HG03064 (cell line): ENCODE data around the gene PLEKHA8.

Experiments used
- ATAC-seq: cut with Tn5 transposase; IDR thresholded peaks from one replicate; pipeline ENCODE4 v1.9.1; 2021; ENCODE audit warnings: low read depth; ENCODE audit not compliant: unreplicated experiment

PLEKHA8 gene, protein sequence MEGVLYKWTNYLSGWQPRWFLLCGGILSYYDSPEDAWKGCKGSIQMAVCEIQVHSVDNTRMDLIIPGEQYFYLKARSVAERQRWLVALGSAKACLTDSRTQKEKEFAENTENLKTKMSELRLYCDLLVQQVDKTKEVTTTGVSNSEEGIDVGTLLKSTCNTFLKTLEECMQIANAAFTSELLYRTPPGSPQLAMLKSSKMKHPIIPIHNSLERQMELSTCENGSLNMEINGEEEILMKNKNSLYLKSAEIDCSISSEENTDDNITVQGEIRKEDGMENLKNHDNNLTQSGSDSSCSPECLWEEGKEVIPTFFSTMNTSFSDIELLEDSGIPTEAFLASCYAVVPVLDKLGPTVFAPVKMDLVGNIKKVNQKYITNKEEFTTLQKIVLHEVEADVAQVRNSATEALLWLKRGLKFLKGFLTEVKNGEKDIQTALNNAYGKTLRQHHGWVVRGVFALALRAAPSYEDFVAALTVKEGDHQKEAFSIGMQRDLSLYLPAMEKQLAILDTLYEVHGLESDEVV

DNA sequence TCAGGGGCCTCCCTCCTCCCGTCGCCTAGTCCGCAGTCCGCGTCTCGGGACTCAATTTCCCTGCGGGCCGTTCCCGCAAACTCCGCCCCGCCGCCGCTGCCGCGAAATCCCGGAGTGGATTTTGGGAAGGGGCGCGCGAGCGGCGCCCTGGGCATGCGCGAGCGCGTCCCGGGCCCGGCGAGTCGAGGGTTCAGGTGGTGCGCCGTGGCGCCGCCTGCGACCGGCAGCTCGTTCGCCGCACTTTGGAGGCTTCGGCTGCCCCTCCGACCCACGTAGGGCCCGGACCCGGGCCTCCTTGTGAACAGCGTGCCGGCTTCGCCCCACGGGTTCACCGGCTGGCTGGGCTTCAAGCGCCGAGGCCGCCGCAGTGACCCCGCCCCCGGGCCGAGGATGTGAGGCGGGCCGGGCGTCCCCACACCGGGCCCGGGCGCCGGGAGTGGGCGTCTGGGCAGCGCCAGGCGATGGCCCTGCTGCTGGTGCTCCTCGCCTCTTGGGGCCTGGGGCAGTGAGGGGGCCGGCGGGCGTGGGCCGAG, at the start of gene PLEKHA8:
TSS of gene PLEKHA8 (plus strand) at position 197 of the 533 bp plus-strand sequence. CDS start 351 bp downstream, outside the sequence.
- ATAC-seq = peak; percentile 48

DNA sequence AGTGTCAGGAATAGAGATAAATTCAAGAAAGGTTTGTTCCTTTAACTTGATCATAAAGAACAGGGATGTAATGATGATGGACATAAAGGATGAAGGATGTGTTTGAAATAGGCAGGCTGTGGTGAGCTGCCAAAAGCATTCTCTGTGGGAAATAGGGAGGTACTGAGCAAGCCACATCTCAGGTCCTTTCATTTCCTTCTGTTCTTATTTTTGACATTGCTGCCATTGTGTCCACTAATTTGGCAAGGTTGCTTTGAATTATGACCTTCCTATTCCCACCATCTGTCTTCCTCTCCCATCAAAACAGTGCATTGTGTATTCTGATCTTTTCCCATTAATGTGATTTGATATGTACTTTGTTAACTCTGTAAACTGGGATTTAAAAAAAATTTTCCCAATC, 48.1 kb upstream of the PLEKHA8 start:
- ATAC-seq = no peak

DNA sequence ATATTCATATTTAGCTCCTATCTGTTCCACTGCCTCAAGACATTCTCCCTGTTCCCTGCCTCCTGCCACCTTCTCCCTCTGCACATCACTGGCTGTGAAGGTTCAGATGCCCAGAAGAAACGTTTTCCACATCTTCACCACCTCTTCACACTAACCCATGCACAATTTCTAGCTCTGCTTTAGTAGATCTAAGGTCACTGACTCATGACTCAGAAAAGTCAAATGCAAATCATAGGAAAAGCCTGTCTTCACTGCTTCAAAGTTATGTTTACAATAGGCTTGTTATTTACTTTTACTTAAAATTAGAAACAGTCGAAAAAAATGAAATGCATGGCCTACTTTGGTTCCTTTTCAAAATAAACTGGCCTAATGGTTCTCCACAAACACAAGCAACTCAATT, 41.1 kb upstream of the PLEKHA8 start:
- ATAC-seq = no peak

DNA sequence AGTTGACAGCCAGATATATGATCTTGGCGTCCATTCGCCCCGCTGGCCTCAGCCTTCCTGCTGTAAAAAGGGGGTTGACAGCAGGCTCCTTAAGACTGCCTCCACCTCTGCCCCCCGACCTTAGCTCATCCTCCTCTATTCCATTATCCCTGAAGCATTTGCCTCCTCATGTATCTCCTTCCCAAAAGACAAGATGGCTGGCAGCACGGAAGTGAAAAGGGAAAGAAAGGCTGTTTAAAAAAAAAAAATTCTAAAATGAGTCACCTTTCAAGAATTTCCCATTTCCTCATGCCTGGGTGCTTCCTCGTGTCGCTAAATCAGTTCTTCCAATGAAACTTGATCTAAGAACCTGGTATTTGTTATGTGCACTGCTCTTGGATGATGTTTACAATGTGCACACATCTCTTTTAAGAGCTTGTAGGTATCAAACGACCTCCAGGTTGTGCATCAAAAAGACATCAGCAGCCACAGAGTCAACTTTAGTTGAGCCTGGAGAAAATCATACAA, 40.3 kb upstream of the PLEKHA8 start:
- no peak for ATAC-seq

DNA sequence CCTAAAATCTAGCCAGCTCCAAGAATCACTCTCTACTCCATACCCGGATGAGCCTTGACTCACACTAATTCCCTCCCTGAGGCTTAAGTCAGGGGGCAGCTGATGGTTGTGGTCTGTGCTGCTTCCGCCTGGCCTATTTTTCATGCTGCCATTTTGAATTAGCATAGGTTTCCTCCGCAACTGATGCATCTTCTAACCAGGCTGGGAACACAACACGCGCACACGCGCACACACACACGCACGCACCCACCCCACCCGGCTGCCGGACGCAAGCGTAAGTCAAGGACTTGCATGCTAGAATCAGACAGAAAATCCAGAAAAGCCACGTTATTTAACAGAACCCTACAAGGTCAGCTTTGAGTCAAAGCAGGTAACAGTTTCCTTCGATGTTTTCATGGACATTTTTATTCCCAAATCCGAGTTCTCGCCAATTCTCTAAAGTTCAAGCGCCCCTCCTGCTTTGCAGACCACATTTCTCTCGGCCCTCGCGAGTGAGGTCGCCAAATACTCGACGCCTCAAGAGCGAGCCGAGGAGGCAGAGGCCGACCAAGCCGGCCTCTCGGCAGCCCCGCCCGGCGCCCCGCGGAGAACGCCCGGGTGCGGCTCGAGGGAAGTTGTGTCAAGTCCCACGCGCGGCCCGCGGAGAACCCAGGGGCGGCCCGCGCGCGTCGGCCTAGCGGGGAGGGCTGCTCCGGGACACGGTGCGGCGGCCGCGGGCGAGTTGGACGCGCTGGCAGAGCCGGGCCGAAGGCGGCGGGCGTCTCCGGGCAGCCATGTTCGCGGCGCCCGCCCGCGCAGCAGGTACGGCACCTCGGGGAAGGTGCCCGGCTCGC, 39.6 kb upstream of the PLEKHA8 start:
- ATAC-seq = peak; percentile 21

DNA sequence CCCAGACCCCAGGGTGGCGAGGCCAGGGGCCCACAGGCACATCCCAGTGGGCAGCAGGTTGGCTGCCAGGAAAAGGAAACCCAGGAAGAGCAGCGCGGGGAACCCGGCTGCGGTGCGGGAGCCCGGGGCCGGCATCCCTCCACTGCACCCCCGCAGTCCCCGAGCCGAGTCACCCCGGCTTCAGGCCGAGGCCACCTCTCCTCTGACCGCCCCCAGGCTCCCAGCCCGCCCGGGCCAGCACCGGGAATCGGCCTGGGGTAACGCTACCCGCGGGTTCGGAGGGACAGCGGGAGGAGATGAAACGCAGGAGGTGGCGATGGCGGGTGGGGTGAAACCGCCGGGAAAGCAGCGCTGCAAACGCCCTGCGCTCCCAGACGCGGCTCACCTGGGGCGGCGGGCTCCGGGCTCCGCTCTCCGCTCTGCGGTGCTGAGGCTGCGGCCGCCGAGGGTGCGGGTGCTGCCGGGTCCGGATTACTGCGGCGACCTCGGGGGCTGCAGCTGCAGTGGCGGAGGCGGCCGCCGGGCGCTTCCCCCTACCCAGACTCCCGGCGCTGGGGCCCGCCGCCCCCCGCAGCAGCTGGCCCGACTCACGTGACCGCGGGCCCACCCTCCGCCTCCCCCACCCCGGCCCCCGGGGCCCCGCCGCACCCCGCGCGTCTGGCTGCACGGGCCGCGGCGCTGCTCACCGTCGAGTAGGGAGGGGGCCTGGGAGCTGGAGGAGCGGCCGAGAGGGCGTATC, 38.8 kb upstream of the PLEKHA8 start, which contains the start of gene SCRN1:
TSS of gene SCRN1 (minus strand) at position 545 of the 739 bp plus-strand sequence. CDS start 20,734 bp downstream, outside the sequence.
- ATAC-seq = peak; percentile 41

DNA sequence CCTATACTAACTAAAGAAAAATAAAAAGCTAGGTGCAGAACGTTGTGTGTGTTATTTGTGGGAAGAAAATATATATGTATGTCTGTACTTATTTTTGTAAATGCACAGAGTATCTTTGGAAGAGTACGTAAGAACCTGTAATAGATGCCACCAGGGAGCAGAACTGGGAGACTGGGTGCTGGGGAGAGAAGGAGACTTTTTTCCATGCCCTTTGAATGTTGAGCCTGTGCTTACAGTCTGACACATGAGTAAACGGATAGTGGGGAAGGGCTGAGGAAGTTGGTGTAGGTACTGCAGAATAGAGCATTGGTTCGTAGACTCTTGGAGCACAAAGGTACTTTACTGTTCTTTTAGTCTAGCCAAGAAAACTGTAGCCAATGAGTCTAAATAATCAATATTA, 37.3 kb upstream of the PLEKHA8 start:
- ATAC-seq = no peak

DNA sequence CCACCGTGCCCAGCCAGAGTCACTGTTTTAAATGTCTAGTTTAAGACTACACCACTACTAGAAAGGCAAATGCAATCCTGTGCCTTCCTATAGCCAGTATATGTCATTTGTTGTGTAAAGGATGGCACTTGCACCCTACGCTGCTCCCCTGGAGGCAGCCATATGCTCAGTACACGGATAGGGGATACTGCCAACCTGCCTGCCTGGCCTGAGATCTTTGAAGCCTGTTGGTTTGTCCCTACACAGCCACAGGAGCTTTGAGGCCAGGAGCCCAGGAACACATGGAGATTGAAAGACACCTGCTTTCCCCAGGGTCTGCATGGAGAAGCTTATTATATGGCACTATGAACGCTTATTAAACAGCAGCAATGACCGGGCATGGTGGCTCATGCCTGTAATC, 36.3 kb upstream of the PLEKHA8 start:
- no peak for ATAC-seq

DNA sequence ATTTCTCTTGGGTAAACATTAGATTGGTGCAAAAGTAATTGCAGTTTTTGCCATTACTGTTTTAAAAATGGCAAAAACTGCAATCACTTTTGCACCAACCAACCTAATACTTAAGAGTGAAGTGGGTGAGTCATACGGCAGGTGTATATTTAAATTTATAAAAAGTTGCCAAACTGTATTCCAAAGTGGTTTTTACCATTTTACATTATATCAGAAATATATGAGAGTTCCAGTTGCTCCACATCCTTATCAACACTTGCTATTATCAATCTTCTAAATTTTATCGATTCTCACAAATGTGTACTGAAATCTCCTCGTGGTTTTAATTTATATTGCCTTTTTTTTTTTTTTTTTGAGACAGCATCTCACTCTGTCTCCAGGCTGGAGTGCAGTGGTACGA, 35.1 kb upstream of the PLEKHA8 start:
- ATAC-seq = no peak

DNA sequence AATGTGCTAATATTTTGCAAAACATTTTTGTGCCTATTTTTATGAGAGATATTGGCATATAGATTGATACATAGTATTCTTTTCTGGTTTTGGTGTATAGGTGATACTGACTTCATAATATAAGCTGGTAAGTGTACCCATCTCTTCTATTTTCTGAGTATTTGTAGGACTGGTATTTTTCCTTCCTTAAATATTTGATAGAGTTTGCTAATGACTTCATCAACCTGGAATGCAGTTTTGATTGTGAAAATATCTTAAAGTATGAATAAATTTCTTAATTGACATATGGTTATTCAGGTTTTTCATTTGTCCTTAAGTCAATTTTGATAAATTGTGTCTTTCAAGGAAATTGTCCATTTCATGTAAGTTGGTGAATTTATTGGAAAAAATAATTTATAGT, 32.6 kb upstream of the PLEKHA8 start:
- ATAC-seq = no peak

DNA sequence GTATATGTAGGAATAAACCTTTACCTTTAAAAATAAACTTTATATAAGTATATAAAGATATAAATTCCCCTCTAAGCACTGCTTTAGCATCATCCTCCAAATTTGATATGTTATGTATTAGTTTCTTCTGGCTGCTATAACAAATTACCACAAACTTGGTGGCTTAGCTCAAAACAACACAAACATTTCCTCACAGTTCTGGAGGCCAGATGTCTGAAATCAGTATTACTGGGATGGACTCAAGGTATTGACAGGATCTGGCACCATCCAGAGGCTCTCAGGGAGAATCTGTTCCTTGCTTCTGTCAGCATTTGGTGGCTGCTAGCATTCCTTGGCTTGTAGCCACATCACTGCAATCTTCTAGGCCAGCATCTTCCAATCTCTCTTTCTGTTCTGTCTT, 31.9 kb upstream of the PLEKHA8 start:
- ATAC-seq = no peak

DNA sequence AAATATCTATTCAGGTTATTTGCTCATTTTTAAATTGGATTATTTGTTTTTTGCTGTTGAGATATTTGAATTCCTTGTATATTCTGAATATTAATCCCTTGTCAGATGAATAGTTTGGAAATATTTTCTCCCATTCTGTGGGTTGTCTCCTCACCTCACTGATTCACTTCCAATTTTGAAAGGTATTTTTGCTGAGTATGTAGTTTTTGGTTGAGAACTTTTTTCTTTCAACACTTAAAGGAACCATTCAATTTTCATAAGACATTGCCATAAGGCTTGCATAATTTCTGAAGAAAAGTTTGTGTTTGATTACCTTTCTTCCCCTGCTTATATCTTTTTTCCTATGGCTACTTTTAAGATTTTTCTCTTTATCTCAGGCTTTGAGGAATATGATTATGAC, 29.7 kb upstream of the PLEKHA8 start:
- no peak for ATAC-seq

DNA sequence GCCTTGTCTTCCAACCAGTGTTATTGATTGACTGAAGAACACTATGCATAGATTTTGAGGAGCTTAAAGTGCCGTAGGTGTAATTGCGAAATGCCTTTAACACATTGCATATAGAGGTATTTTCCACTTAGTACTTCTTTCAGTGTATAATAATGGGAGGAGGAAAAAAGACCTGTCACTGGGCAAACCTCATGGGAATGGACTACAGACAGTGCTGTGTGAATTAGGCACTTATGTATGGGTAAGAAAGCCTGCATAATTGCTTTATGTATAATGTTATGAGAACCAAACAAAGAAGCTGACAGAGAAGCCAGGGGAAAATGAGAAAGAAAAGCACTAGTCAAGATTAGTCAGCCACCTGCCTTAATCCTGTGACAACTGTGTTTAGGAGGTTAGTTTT, 26.2 kb upstream of the PLEKHA8 start:
- ATAC-seq = no peak

DNA sequence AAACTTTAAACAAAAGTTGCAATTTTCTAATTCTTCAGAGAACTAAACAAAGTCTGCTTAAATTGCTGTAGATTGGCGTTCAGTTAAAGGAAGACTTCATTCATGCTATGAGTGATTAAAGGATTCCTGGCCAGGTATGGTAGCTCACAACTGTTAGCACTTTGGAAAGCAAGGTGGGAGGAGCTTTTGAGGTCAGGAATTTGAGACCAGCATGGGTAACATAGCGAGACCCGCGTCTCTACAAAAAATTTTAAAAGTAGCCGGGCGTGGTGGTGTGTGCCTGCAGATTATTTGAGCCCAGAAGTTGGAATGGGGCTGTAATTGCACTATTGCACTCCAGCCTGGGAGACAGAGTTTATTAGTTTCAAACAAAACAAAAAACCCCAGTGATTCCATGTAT, 25.1 kb upstream of the PLEKHA8 start:
- ATAC-seq = no peak

DNA sequence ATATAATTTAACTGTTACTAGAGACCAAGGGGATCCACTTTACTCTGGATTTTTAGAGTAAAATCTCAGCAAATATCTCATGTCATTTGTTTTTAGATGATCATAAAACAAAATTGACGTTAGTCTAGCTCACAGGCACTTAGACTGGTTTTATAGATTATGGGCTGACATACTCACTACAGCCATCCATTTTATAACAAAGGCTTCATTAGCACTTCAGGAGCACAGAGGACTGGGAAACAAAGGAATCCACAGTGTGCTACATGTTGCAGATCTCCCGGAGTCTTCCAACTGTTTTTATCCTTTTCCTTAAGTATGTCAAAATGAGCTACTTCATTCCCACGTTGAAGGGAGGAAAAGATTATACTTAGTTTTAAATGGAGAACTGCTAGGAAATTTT, 22.7 kb upstream of the PLEKHA8 start:
- no peak for ATAC-seq

DNA sequence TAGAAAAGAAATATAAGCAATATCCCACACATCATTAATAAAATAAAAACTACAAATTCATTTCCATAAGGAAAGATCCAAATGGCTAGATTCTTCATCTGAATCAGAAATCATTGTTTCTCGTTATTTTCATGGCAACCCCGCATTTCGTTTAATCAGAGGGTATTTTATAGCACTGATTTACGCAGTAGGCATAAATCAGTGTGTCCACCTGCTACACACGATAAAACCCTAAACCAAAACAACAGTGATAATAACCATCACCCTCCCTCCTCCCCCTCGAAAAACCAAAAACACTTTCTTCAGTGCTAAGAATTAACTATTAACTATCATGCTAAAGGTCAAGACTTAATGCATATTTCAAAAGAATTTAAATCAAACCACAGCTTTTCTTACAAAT, 18.2 kb upstream of the PLEKHA8 start:
- no peak for ATAC-seq

DNA sequence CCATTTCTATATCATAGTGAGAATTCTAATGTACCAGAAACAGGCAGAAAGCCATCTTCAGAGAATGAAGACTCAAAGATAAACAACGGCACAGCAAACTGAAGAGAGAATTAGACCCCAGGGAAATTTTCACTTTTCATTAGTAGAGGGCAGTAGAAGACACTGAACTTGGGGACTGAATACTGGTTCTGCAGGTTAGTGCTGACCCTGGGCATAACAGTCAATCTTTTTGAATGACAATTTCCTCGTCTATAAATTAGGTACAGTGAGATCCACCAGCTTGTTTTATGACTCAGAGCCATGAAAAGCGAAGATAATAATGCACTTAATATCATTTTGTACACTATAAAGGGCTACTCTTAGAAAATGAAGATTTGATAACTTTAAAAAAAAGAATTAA, 15.5 kb upstream of the PLEKHA8 start:
- no peak for ATAC-seq

DNA sequence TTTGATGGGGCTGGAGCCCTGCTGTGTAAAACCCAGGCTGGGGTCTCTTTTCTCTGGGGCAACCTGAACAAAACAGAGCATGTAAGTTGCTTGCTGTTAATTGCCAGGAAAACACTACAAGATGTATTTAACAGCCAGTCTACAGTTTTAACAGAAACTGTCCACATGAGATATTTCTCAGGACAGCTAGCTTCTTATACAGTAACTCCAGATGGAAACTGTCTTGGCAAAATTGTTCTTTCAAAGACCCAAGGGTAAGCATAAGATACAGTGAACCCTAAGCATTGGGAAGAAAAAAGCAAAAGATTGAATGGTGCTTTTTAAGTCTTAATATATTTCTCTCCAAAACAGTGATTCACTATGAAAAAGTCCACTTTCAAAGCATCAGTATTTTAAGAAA, 9.8 kb upstream of the PLEKHA8 start:
- no peak for ATAC-seq

DNA sequence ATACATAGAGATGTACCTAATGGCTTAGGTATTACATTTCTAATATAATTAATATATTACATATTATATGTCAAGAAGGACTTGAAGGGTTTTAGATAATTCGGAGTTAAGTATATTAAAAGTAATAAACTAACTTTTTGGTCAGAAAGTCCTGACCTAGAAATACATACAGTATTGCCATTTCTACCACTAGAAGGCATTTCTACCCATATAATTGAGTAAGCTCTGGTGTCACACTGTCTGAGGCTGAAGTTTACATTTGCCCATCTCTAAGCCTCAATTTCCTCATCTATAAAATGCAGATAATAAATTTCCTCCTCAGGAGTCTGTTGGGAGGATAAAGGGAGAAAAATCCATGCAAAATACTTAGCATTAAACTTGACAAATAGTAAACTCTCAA, 8.8 kb upstream of the PLEKHA8 start:
- no peak for ATAC-seq

DNA sequence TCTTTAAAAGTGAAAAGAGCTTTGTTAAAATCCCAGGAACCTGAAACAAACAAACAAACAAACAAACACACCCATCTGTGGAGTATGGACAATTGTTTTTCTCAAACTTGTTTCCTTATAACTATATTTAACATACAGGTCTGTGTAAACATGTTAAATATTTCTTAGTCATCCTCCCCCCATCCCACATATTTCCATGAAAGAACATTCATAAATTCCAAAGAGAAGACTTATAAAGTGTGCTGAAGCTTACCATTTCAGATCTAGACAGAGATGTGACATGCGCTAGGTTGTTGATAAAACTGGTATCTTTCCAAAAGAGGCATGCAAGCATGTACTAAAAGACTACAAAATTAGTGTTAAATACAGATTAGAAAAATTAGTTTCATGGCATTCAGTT, 8.3 kb upstream of the PLEKHA8 start:
- no peak for ATAC-seq
